Measurements from ENCODE around the gene LSM7.

LSM7 gene

DNA sequence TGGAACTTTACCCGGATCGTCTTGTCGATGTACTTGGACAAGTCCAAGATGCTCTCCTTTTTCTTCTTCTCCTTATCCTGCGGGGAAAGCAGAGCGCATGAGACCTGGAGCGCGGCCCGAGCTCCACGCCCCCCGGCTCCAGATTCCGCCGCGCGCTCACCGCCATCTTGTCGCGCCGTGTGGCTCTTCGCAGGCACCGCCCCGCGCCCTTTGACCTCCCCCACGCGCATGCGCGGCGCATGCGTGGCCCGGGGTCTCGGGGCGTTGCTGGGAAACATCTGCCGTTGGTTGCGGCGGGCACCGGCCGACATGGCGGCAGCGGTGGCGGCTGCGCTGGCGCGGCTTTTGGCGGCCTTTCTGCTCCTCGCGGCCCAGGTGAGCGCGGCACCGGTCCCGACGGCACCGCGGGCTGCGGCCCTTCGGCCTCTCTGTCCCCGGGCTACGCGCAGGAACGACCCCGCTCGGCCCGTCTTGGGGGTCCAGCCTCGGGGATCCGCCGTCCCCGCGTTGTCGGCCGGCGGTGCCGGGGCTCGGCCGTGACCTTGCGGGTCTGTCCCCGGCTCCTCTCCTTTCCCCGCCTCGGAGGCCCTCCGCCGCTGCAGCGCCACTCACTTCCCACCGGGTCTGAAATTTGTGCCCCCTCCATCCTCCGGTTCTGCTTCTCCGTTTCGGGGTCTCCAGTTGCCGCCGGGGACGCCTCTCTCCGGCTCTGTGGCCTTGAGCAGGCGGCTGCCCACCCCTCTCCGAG is at the start of gene LSM7, which contains the start of gene SPPL2B:
LSM7 (minus strand) TSS at position 186 of the 748 bp plus-strand sequence; CDS start at position 166, 20 bp downstream.
SPPL2B (plus strand) TSS at position 284 of the 748 bp plus-strand sequence; CDS start at position 310, 26 bp downstream.
- DNase-seq, result peak; percentile 39

DNA sequence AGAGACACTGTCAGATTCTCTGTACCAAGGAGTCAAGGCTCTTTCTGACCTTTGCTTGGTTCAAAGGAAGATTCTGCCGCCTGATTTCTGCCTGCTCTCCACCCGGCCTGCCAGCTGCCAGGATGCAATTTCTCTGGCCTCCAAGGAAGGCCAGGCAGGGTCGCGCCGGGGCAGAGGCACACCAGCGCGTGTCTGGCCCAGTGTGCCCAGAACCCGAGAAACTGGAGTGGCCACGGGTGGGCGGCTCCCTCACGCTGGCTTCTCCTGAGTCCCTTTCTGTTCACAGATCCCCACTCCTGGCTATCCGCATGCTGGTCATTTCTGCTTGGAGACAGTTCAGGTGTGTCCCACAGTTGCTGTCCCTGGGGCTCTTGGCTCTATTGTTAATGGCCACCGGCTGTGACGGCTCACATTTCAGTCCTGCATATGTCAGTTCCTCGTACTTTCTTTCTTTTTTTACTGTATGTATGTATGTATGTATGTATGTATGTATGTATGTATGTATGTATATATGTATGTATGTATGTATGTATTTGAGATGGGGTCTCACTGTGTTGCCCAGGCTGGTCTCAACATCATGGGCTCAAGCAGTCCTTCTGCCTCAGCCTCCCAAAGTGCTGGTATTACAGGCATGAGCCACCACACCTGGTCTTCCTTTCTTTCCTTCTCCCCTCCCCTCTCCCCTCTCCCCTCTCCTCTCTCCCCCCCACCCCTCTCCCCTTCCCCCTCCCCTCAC is 48.6 kb upstream of the LSM7 start:
- DNase-seq, result no peak

DNA sequence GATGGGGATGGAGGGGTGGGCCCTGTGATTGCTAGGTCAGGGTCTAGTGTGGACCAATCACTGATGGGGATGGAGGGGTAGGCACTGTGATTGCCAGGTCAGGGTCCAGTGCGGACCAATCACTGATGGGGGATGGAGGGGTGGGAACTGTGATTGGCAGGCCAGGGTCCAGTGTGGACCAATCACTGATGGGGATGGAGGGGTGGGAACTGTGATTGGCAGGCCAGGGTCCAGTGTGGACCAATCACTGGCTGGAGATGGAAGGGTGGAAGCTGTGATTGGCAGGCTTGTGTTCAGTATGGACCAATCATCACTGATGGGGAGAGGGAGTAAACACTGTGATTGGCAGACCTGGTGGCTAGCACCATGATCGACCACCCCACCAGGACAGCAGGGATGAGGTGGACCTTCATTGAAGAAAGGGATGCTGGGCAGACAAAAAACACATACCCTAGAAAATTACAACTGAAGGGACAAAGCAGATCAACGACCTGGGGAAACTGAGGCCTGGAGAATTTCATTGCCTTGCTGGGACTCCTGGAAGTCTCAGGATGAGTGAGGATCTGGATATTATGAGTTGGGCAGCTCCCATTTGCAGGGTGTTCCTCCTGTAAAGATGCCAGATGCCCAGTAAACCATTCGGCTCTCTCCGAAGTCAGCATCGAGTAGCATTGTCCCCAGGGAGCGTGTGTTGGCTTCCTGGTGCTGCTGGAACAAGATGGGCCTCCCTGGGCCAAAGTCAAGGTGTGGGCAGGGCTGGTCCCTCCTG is 47.2 kb upstream of the LSM7 start:
- no peak for DNase-seq

DNA sequence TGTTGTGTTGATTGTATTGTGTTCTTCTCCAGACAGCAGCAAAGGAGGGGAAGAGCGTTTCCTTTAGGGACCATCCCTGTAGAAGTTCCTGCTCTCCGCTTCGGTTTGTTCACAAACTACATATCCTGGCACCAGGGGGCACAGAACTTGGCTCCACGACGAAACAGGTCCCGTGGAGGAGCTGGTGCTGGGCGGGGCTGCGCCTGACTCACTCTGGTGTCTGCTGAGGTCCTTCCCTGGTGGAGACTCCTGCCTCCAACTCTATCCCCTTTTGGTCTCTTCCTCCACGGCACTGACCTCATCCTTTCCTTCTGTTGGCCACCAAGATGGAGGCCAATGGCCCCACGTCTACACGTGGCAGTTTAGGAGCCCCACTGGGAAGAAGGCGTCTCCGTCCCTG is 46.4 kb upstream of the LSM7 start:
- DNase-seq, result no peak

DNA sequence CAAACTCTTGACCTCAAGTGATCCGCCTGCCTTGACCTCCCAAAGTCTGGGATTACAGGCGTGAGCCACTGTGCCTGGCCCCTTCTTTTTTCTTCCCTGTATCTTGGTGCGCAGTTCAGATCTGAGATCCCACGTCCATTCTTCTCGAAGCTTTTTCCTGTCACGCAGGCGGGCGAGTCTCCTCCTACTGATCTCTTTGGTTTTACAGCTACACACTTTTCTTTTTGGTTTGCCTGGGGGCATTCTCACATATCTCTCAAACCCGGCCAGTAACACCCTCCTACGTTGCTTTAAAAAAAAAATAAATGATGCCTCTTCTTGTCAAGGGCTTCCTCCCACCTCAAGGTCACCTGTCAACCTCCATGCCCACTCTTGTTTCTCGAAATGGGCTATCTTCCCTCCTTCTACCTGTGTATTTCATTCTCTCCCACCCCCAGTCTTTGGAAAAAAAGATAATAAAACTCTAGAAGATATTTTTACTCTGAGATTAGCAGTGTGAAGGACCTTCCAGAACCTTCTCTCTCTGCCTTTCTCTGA is 43.8 kb upstream of the LSM7 start:
- DNase-seq, result no peak

DNA sequence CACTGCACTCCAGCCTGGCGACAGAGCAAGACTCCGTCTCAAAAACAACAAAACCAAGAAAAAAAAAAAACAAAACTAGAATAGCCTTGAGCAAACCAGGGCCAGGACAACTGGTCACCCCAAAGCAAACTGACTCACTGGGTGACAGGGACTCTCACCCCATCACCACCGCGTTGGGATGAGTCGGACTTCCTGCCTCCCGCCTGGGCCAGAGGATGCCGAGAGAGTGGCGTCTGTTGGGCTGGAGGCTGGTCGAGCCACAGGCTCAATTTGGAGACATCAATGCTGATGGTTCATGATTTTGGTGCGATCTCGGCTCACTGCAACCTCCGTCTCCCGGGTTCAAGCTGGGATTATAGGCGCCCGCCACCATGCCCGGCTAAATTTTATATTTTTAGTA is 43.3 kb upstream of the LSM7 start:
- DNase-seq, result no peak

DNA sequence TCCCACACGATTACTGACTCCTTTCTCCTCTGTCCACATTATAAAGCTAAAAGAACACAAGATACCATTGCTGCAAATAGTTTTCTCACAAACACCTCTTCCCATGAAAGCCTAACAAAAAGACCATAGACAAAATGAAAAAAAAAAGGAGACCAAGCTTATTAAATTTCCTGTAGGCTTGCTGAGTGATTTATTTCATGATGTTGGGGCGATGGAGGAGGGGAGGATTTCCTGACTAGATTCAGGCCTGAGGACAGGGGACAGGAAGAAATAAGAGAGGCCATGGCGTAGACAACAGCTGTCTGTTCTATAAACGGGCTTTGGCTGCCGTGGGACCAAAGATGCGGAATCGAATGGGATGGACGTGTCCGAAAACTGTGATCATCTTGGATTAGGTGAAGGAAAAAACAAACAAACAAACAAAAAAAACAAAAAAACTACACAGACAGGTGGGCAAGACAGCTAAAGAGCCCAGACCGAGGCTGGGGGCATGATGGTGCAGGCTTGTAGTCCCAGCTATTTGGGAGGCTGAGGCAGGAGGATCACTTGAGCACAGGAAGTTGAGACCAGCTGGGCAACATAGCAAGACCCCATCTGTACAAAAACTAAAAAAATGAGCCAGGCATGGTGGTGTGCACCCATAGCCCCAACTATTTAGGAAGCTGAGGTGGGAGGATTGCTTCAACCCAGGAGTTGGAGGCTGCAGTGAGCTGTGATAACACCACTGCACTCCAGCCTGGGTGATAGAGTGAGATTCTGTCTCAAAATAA is 37.0 kb upstream of the LSM7 start:
- no peak for DNase-seq

DNA sequence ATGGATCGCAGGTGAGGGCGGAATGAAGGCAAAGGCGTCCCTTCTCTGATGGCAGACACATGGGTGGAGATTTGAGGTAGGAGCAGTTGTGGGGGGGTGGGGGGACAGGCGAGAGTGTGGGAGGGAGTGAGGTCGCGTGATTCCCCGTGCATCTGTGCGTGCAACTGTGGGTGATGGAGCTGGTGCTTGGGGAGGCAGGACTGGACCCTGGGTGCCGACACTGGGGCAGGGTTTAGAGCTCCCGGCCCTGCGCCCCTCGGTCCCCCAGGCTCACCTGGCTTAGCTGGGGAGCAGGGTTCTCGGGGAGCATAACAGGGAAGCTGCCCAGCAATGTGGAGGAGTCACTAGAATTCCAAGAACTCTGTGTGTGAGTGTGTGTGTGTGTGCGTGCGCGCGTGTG is 35.0 kb upstream of the LSM7 start:
- DNase-seq, result no peak

DNA sequence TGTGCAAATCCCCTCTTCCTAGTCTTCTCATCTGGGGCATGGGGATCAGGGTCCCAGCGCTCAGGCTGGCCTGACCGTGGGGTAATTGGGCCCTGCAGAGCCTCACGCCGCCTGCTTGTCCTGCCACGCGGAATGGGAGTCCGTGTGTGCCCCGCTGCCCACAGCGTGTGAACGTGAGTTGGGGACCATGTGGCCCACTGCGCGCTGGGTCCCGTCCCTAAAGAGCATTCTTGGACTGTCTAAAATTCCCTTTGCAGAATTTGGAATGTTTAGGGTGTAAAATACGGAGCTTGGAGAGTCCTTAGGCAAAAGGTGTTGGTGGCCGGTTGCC is 34.5 kb upstream of the LSM7 start:
- DNase-seq, result no peak

DNA sequence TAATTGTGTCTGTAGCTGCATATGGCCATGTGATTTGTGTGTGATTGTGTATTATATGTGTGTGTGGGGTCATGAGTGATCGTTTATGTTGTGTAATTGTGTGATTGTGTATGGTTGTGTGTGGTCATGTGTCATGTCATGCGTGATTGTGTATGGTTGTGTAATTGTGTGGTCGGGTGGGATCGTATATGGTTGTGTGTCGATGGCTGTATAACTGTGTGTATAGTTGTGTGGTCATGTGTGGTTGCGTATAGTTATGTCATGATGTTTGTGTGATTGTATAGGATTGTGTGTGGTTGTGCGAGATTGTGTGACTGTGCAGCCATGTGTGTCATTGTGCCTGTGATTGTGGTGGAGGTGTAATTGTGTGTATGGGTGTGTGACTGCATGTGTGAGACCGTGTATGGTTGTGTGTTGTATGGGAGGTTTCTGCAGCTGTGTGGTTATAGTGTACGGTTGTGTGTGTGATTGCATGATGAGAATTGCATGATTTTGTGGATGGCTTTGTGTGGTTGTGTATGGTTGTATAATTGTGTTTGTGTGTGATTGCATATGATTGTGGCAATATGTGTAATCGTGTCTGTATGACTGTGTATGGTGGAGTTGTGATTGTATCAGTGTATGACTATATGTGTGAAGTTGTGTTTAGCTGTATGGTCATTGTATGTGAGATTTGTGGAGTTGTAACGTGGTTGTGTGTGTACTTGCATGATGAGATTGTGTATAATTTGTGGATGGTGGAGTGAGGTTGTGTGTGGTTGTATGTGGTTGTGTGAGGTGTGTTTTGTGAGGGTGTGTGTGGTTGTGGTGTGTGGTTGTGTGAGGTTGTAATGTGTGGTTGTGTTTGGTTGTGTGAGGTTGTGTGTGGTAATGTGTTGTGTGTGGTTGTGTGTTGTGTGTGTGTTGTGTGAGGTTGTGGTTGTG is 33.9 kb upstream of the LSM7 start:
- DNase-seq, result no peak

DNA sequence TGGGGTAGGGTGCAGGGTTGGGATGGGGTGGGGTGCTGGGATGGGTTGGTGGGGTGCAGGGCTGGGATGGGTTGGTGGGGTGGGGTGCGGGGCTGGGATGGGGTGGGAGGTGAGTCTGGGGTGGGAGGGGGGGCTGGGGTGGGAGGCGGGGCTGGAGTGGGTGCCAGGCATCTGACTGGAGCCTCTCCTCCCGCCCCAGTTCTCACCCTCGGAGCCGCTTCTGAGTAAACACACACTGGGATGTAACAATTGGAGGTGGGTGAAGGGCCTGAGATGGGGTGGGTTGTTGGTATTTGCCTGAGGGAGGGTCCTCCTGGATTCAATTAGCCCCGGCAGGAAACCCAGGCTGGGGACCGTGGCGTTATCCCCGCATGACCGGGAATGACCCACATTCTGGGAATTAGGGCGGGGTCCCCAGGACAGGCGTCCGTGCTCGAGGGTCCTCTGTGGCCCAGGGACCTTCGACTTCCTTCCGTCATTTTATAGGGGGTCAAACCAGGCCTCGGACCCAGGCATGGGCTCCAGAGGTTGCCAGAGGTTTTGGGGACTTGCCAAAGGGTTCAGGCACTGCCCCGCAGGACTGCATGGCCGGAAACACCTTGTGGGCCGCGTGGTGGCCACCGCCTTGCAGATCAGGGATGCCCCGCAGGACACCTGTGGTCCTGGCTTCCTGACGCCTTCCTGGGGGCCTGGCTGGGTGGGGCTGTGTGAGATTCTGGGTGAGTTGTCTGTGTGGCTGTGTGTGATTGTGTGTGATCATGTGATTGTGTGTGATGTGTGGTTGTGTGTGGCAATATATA is 33.1 kb upstream of the LSM7 start:
- no peak for DNase-seq

DNA sequence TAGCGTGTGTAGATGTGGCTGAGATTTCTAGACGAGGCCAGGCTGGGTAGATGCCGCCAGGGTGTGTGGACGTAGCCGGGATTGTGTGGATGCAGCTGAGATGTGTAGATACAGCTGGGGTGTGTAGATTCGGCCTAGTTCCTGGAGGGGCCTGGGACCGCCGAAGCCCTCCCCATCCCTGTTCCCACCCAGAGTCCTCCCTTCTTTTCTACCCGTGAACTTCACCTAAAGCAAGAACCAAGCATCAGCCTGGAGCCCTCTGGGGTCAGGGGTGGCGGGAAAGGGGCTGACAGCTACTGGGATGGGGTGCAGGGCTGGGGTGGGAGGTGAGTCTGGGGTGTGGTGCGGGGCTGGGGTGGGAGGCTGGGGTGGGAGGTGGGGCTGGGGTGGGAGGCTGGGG is 32.4 kb upstream of the LSM7 start:
- DNase-seq, result no peak

DNA sequence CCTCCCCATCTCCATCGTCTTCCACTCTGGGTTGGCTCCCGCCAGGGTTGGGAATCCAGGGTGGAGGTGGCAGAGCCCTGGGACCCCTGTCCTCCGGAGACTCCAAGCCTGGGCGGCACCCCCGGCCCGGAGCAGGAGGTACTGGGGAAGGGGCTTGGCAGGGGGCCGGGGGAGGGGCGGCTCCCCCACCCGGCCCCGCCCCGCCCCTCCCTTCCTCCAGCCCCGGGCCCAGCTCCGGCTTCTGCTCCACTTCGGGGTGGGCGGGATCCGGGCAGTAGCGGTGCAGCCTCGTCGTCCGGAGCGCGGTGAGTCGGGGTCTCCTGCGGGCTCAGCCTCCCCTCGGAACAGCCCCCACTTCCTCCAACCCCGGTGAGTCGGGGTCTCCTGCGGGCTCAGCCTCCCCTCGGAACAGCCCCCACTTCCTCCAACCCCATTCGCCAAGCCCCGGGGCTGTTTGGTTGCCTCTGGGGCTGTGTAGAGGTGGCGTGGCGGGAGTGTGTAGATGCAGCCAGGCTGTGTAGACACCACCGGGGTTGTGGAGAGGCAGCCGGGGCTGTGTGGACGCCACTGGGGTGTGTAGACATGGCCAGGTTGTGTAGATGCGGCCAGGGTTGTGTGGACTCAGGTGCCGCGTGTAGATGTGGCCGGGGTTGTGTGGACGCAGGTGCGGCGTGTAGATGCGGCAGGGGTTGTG is 31.8 kb upstream of the LSM7 start, which contains the start of gene TMPRSS9:
TMPRSS9 (plus strand) TSS at position 274 of the 694 bp plus-strand sequence. CDS start 29,521 bp downstream, outside the sequence.
- DNase-seq, result no peak

DNA sequence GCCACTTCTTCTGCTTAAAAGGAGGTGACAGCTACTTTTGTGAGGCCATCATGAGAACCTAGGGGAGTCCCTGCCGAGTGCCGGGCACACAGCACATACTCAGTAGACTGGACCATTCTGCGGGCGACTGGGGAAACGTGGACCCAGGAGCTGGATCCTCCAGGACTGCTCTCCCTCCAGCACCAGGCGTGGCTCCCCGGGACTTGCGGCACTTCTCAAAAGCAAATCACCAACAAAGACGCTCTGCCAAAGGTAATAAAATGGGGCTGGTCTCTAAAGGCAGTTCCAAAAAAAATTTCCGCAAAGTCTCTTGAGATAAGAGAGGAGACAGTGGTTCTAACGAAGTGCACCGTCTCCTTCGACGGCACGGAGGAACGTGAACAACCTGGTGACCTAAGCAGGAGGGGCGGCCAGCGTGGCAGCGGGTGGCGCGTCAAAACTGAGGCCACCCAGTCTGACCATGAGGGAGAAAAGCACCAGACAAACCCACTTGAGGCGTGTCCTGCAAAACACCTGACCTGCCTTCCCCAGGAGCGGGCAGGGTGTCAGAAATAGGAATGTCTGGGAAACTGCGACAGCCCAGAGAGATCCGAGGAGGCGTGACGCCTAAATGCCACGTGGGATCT is 30.3 kb upstream of the LSM7 start:
- no peak for DNase-seq

DNA sequence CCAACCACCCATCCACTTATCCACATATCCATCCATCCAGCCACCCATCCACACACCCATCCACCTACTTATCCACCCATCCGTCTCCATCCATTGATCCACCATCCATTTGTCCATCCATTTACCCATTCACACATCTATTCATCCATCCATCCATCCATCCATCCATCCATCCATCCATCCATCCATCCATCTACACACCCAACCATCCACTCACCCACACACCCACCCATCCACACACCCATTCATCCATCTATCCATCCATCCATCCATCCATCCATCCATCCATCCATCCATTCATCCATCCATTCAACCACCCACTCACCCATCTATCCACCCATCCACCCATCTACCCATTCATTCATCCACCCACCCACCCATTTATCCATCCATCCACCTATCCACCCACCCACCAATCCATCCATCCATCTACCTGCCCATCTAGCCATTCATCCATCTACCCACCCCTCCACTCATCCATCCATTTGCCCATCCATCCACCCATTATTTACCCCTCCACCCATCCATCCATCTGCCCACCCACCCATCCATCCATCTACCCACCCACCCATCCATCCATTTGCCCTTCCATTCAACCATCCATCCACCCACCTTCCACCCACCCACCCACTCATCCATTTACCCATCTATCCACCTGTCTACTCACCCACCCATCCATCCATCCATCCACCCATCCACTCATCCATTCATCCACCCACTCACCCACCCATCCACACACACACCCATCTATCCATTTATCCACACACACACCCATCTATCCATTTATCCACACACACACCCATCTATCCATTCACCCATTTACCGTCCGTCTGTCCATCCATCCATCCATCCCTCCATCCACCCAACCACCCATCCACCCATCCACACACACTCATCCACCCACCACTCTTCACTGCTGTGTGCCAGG is 29.2 kb upstream of the LSM7 start:
- no peak for DNase-seq

DNA sequence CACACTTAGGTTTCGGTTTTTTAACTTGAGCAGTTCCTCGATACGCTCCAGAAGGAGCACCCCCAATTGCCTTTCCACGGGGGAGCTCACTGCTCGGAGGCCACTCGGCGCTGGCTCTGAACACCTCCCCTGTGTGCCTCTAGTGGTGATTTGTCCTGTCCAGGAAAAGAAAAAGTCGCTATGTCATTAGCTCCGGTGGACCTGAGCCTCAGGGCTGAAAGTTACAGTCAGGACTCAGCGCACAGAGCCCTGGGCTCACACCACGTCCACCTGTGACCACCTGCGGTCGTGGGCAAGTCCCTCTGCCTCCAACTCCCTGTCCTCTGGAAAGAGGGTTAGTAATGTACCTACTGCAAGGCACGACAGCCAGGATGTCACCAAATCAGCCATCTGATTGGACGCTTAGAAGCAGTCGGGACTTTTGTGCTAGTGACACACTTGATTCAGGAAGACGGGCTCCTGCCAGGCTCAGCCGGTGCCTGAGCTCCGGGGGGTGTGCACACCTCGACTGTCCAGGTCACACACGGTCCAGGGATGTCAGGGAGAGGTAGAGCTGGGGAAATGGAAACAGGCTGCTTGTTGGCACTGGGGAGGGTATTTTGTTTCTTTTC is 27.8 kb upstream of the LSM7 start:
- no peak for DNase-seq

DNA sequence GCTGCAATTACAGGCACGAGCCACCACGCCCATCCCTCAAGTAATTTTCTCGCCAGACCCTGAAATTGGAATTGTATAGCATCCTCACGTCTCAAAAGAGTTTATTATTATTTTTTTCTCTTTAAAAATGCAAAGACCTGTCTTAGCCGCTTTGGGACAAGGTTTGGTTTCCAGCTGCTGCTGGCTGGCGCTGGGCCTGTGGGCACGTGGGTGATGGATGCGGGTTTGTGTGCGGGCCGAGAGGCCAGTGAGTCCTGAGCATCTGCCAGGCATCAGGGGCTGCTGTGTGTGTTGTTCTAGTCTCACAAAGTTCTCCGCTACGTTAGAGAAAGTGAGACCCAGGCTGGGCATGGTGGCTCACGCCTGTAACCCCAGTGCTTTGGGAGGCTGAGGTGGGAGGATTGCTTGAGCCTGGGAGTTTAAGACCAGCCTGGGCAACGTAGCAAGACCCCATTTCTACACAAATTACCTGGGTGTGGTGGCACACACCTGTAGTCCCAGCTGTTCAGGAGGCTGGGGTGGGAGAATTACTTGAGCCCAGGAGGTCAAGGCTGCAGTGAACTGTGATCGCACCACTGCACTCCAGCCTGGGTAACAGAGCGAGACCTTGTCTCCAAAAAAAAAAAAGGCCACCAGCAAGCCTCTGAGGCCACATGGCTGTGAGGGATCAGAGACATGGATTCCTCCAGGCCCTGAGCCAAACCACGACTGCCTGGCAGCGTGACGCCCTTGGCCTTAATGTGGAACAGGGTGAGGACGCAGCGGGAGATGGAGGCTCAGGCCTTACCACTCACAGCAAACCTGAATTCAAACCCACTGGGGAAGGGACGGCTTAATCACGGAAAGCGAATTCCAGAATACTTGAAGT is 27.0 kb upstream of the LSM7 start:
- no peak for DNase-seq

Measured in NCI-H1436 treated with DMSO at 0.1 percent for 48 hours (cell line).